GM12878 (cell line): Measurements from ENCODE around the gene SLC13A3. TPM values are rescaled to one million over a fixed set of nuclear protein-coding genes. Genes with fewer than 3 reads are reported as not detected.

Experiments used
- ATAC-seq: fragments of 200-7000 bp; cut with Tn5 transposase; 3 replicates; pipeline ENCODE4 v1.9.1; 2020; ENCODE audit warnings: mild to moderate bottlenecking, moderate library complexity
- BruUV-seq: library from RNA; stranded (reverse); fragments of 400-500 nt; replicated peaks from 2 replicates; lab custom pipeline; 2021; lab: Mats Ljungman, UMichigan
- CTCF ChIA-PET: fragments of 300-600 bp; sonication (Branson Sonifier 250); formaldehyde crosslinking; extraction: SDS; loops from one replicate; lab custom pipeline; 2021; ENCODE audit warnings: inconsistent platforms; lab: Yijun Ruan, JAX
- POLR2A ChIA-PET: fragments of 350-600 bp; formaldehyde crosslinking; extraction: SDS; loops from one replicate; lab custom pipeline; 2021; ENCODE audit warnings: inconsistent platforms; lab: Charles Lee
- RAD21 ChIA-PET: fragments of 300-600 bp; sonication (Branson Sonifier 250); formaldehyde crosslinking; loops from one replicate; lab custom pipeline; 2023; ENCODE audit warnings: antibody characterized with exemption; ENCODE audit not compliant: unreplicated experiment; lab: Charles Lee
- SMC1A ChIA-PET: fragments of 300-600 bp; sonication (Branson Sonifier 250); formaldehyde crosslinking; loops from one replicate; lab custom pipeline; 2023; ENCODE audit not compliant: unreplicated experiment, uncharacterized antibody; lab: Charles Lee
- DNase-seq: peaks from one replicate; pipeline ENCODE4 v3.0.0-alpha.2; 2011; ENCODE audit warnings: low read depth, low spot score
- FAIRE-seq: peaks from 3 replicates; lab custom pipeline; 2011; peaks lifted over from hg19 to GRCh38; lab: Jason Lieb, UNC
- H2AFZ ChIP-seq: 2 replicates; pipeline ENCODE4 v1.6.0; 2011; ENCODE audit warnings: low read depth, low read length, control low read depth; ENCODE audit not compliant: control insufficient read depth
- H3K27ac ChIP-seq: 2 replicates; pipeline ENCODE4 v1.5.1; 2011; ENCODE audit warnings: control low read depth; ENCODE audit not compliant: control insufficient read depth, insufficient read depth
- H3K27me3 ChIP-seq, 2 experiments: replicated peaks in 1 of 2; 2 replicates each; pipeline versions ENCODE4 v1.6.0 to v1.6.1; 2011; ENCODE audit warnings: low read length in 1 of 2; ENCODE audit not compliant: control insufficient read depth in 2 of 2, insufficient read depth in 2 of 2
- H3K36me3 ChIP-seq, 2 experiments: 2 replicates each; pipeline ENCODE4 v1.5.1; 2011; ENCODE audit warnings: low read length in 1 of 2; ENCODE audit not compliant: control insufficient read depth in 2 of 2, insufficient read depth in 2 of 2
- H3K4me1 ChIP-seq: 2 replicates; pipeline ENCODE4 v1.6.1; 2011; ENCODE audit warnings: mild to moderate bottlenecking, low read length, moderate library complexity, mixed read lengths; ENCODE audit not compliant: control insufficient read depth, insufficient read depth
- H3K4me2 ChIP-seq: 2 replicates; pipeline ENCODE4 v1.6.0; 2011; ENCODE audit warnings: control low read depth; ENCODE audit not compliant: control insufficient read depth, insufficient read depth
- H3K4me3 ChIP-seq: fragments of 200-600 bp; sonication (generic); 2 replicates; pipeline ENCODE4 v1.5.1; 2016
- H3K79me2 ChIP-seq: 2 replicates; pipeline ENCODE4 v1.6.0; 2011; ENCODE audit warnings: low read length; ENCODE audit not compliant: control insufficient read depth, insufficient read depth
- H3K9ac ChIP-seq: 2 replicates; pipeline ENCODE4 v1.8.0; 2011; ENCODE audit warnings: low read length, control low read depth, mixed read lengths; ENCODE audit not compliant: control insufficient read depth, insufficient read depth
- H3K9me3 ChIP-seq: replicated peaks from 3 replicates; pipeline ENCODE4 v1.5.1; 2011; ENCODE audit warnings: mild to moderate bottlenecking, low read length; ENCODE audit not compliant: control insufficient read depth, insufficient read depth
- H4K20me1 ChIP-seq: 2 replicates; pipeline ENCODE4 v1.6.0; 2011; ENCODE audit not compliant: control insufficient read depth, insufficient read depth
- CTCF ChIP-seq, 3 experiments: IDR thresholded peaks in 2 of 3; conservative IDR thresholded peaks in 1 of 3; 2 replicates each; pipeline ENCODE4 v1.5.1; 2011; ENCODE audit warnings: low read depth in 3 of 3, low read length in 3 of 3, mild to moderate bottlenecking in 3 of 3, control low read depth in 2 of 3, moderate library complexity in 2 of 3, inconsistent platforms in 1 of 3, mixed read lengths in 1 of 3; ENCODE audit not compliant: control insufficient read depth in 2 of 3, insufficient read depth in 1 of 3; ENCODE audit errors: extremely low read depth in 1 of 3
- SIX5 ChIP-seq: IDR thresholded peaks from 2 replicates; pipeline ENCODE4 v1.6.1; 2011; ENCODE audit warnings: mild to moderate bottlenecking, low read depth, low read length, moderate library complexity; ENCODE audit not compliant: severe bottlenecking
- WGBS: methylation state at CpG from one replicate; pipeline ENCODE4 v1.1.6; 2016; ENCODE audit warnings: low lambda C conversion rate; ENCODE audit not compliant: insufficient replicate concordance, insufficient coverage; ENCODE audit errors: missing lambda C conversion rate; 5-methylcytosine and 5-hydroxymethylcytosine counted together
- in situ Hi-C: fragments of 300-500 bp; cut with MboI; formaldehyde crosslinking; loops from 9 replicates; pipeline ENCODE4 v1.14.3; 2018; ENCODE audit warnings: mixed read lengths
- intact Hi-C: fragments of 100-400 bp; cut with micrococcal nuclease; formaldehyde crosslinking; loops from one replicate; pipeline ENCODE4 v1.14.2; 2022; ENCODE audit not compliant: unreplicated experiment
- polyA plus RNA-seq, 11 experiments: library from polyadenylated mRNA; depleted of rRNA in 4 of 11; unstranded in 6 of 11; stranded (reverse) in 5 of 11; fragments of >200 nt; fragmentation: Nextera tagmentation in 4 of 11; fragmentation: Illumina TruSeq in 1 of 11; extraction: Ambion mirVana in 4 of 11; extraction: Trizol in 1 of 11; gene quantifications; 1 replicate in 1 of 11; 2 replicates in 10 of 11; pipeline versions ENCODE4 v1.2.1 to v1.2.3, GENCODE V29; 2011 to 2016; ENCODE audit warnings: inconsistent platforms in 2 of 11, missing spikeins in 2 of 11, low read depth in 1 of 11
- total RNA-seq, 4 experiments: library from RNA; depleted of rRNA in 3 of 4; stranded (reverse); fragments of >200 nt in 3 of 4; fragmentation: Illumina TruSeq in 1 of 4; extraction: Trizol in 1 of 4; gene quantifications; 2 replicates each; pipeline versions ENCODE4 v1.2.1 to v1.2.3, GENCODE V29; 2013 to 2021

SLC13A3 gene
- total and polyA plus RNA-seq, 10 of the 15 experiments (the other 5 are each of a cell fraction or from before 2014, with no cell fraction given): 0.03 to 0.76 (median 0.07) TPM; not detected in 4

GRCh38 chr20:46592580-46593362 is 58.5 kb downstream of the SLC13A3 start:
- BruUV-seq: no TSS peak
- no peak for TF ChIP-seq SIX5
- TF ChIP-seq CTCF (IDR thresholded peaks at IDR 0.05 in 2 of 3, conservative IDR thresholded peaks at IDR 0.05 in 1 of 3; ENCODE audit: control insufficient read depth in 2 of 3, extremely low read depth in 1 of 3, insufficient read depth in 1 of 3, low read depth in 3 of 3, low read length in 3 of 3): peak in 2 of 3 experiments; percentile 2 to 35; a peak in 2 of 6 replicates
- no peaks in the 10 kb centered on the region for H3K36me3 ChIP-seq
- no peaks in the 10 kb centered on the region for H3K9me3 ChIP-seq
- H3K27ac ChIP-seq: no peak overlapping the region
- H3K4me3 ChIP-seq: no peak overlapping the region
- H3K79me2 ChIP-seq: no peaks in the 10 kb centered on the region
- POLR2A ChIA-PET: no interaction called here
- FAIRE-seq: no peak
- DNase-seq: no peak
- CTCF ChIA-PET: no interaction called here
- no peak overlapping the region for H2AFZ ChIP-seq
- H3K4me1 ChIP-seq: peaks cover 12% of the 10 kb centered on the region
- 3% methylated on average over 4 of the region's 4 CpGs for WGBS
- SMC1A ChIA-PET: interaction anchor here (0.7 kb wide), 1 partner anchor 208 kb away, joined by 3 read pairs; no protein-coding TSS in a partner anchor
- no peak overlapping the region for H3K4me2 ChIP-seq
- no peak overlapping the region for H3K9ac ChIP-seq
- intact Hi-C loops (no loop called here), in situ Hi-C loops (no loop called here)
- ATAC-seq: peak; percentile 69
- no peaks in the 10 kb centered on the region for H4K20me1 ChIP-seq
- RAD21 ChIA-PET: no interaction called here
- H3K27me3 ChIP-seq: peaks cover 0 to 2% of the 10 kb centered on the region in 2 experiments; a peak in 1 of 4 replicates
